ENCODE results near the gene PPFIBP2.

GRCh38 chr11:7664867-7665266 is 151.1 kb downstream of the PPFIBP2 start:
- TF ChIP-seq CTCF (IDR thresholded peaks at IDR 0.05) (no peak), POLR2A (IDR thresholded peaks at IDR 0.05) (no peak)

Measured in thyroid gland (tissue), 4 donors.